LNCAP (cell line): ENCODE results near the gene PAOX.

Experiments
- TF ChIP-seq, protein P1 (sequence below): fragments of 450-650 bp; IDR thresholded peaks from 2 replicates; pipeline ENCODE4 v1.5.1; 2017; ENCODE audit warnings: mild to moderate bottlenecking

PAOX gene

GRCh38 chr10:133362846-133363245 is 16.2 kb upstream of the PAOX start:
- TF ChIP-seq, protein P1, sequence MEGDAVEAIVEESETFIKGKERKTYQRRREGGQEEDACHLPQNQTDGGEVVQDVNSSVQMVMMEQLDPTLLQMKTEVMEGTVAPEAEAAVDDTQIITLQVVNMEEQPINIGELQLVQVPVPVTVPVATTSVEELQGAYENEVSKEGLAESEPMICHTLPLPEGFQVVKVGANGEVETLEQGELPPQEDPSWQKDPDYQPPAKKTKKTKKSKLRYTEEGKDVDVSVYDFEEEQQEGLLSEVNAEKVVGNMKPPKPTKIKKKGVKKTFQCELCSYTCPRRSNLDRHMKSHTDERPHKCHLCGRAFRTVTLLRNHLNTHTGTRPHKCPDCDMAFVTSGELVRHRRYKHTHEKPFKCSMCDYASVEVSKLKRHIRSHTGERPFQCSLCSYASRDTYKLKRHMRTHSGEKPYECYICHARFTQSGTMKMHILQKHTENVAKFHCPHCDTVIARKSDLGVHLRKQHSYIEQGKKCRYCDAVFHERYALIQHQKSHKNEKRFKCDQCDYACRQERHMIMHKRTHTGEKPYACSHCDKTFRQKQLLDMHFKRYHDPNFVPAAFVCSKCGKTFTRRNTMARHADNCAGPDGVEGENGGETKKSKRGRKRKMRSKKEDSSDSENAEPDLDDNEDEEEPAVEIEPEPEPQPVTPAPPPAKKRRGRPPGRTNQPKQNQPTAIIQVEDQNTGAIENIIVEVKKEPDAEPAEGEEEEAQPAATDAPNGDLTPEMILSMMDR = no peak

DNA sequence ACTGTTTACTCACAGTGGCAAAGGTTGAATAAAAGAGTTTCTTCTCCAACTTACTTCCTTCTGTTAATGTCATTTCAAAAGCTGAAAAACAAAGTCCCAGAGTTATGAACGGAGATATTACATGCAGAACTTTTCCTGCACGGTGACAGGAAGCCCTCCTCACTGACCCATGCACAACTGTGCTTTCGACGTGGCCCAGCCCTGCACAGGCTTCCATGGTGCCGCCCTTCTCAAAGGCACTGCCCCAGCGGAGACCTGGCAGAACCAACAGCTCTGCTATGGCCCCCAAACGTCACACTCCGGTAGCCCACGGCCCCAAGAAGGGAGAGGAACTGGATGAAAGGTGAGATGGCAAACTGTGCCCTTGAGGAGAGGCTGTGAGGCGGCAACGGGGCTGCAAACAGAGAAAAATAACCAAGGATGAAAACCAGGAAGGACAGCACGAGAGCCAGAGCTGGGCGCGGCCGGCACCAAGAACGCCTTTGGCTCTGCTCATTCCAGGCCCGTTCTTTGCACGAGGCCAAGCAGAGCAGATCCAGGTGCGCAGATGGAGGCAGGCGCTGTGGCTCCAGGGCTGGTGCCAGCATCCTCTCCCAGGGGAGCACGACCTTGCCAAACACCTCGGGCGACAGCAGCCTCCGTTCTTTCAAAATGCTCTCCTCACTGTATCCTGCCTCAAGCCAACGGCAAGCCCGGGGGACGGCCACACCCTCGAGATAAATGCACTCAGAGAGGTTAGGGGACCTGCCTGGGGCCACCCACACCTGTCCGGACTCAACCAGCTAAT is 14.2 kb upstream of the PAOX start:
- TF ChIP-seq, protein P1 = no peak

DNA sequence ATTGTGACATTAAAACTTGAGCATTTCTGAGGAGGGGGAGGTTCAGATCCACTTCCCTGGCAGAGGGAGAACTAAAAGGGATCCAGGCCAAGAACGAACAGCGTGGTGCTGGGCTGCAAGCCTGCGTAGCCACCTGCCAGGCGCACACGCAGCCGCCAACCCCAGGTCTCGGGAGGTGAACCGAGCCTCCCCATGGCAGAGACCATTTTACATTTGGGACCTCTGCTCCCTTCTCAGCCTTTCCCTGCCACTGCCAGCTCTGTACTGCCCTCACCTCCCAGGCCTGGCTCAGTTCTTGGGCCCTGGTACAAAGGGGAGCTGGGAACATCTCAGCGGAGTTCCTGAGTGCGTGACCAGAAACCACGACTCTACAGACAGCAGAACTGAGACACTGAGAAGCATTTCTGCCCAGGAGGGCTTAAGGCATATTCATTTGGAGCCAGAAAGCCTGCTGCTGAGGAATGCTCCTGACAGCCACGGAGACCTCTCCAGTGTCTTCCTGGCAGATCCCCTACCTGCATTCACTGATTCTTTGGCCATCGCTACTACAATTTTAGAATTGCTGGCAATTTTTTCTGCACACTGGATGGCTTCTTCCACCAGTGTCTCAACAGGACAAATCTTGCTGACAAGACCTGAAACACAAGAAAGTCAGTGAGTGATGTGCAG is 13.5 kb upstream of the PAOX start:
- TF ChIP-seq, protein P1 = no peak

GRCh38 chr10:133366130-133366478 is 13.0 kb upstream of the PAOX start:
- TF ChIP-seq, protein P1 = no peak

GRCh38 chr10:133366751-133367150 is 12.3 kb upstream of the PAOX start:
- TF ChIP-seq, protein P1 = no peak

- TF ChIP-seq, protein P1 = no peak
Observed at GRCh38 chr10:133368153-133368552, 10.9 kb upstream of the PAOX start.

- TF ChIP-seq, protein P1 = no peak
Observed at GRCh38 chr10:133370030-133370786, 8.9 kb upstream of the PAOX start.
